AML-193 (cell line): ENCODE results near the gene NDUFS6.

Source experiments
- DNase-seq, 2 experiments: peaks; one replicate each; lab custom pipeline; 2025; lab: John Stamatoyannopoulos, UW

Gene NDUFS6

GRCh38 chr5:1801222-1801966, at the start of gene NDUFS6:
Gene NDUFS6, plus strand, starts transcription at chr5:1801407. Its CDS starts 11 bp downstream, at chr5:1801418.
- DNase-seq, result peak; percentile 50 to 55

- no peak for DNase-seq
Measured at GRCh38 chr5:1751864-1752822, 49.1 kb upstream of the NDUFS6 start.

- DNase-seq, result no peak
Measured at GRCh38 chr5:1752881-1753280, 48.3 kb upstream of the NDUFS6 start.

GRCh38 chr5:1753490-1753889, 47.7 kb upstream of the NDUFS6 start:
- DNase-seq, result no peak

GRCh38 chr5:1754531-1755220, 46.5 kb upstream of the NDUFS6 start:
- DNase-seq, result no peak

GRCh38 chr5:1755321-1755949, 45.8 kb upstream of the NDUFS6 start:
- no peak for DNase-seq

- DNase-seq, result no peak
Measured at GRCh38 chr5:1756481-1756880, 44.7 kb upstream of the NDUFS6 start.

DNA sequence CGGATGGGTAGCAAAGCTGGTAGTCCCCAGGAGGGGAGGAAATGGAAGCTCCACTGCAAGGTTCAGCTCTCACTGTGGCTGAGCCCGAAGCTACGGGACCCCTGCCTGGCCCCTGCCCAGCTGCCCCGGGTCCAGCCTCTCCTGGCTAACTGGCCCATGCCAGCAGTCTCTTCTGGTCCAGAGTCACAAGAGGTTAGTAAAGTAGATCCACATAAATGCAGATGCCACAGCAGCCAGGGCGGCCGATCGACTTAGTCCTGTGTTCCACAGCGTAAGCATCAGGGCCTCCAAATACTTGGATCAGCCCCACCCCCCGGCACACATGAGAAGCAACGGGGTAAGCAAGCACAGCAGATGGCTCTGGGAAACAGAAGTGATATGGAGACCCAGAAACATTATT, 43.7 kb upstream of the NDUFS6 start:
- no peak for DNase-seq

DNA sequence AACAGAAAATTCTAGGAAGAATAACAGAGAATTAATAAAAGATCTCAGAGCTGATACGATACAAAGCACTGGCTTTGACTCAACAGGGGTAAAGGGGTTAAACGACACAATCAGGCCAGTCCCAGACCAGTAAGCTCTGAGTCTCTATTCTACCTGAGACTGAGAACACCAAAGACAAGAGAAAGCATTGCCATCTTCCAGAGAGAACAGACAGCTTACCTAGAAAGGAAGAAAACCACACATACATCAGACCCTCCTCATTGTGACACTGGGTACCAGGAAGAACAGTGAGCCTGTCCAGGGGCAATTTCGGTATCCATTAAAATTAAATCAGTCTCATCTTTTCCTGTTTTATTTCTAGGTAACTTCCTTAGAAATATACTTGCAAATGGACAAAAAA, 42.6 kb upstream of the NDUFS6 start:
- no peak for DNase-seq

DNA sequence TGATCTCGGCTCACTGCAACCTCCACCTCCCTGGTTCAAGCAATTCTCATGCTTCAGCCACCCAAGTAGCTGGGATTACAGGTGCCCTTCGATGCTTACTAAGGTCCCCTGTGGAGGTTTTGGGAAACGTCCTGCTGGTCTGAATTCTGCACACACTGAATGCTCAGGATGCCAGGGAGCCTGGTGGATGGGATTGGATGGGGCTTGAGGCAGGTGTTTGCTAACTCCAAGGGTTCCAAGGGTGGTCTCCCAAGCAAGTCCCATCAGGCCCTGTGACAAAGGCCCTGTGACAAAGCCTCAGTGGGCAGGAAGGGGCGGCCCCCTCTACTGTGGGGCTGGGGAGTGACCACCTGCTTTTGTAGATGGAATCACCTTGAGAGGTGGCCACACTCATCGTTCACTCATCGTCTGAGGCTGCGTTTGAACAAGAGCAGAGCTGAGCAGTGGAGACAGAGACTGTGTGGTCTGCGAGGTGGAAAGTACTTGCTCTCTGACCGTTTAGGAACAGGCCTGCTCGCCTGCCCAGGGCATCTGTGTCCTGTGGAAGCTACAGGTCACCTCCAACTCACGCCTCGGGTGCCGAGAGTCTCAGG, 41.7 kb upstream of the NDUFS6 start:
- DNase-seq, result no peak

GRCh38 chr5:1760231-1760630, 41.0 kb upstream of the NDUFS6 start:
- no peak for DNase-seq

DNA sequence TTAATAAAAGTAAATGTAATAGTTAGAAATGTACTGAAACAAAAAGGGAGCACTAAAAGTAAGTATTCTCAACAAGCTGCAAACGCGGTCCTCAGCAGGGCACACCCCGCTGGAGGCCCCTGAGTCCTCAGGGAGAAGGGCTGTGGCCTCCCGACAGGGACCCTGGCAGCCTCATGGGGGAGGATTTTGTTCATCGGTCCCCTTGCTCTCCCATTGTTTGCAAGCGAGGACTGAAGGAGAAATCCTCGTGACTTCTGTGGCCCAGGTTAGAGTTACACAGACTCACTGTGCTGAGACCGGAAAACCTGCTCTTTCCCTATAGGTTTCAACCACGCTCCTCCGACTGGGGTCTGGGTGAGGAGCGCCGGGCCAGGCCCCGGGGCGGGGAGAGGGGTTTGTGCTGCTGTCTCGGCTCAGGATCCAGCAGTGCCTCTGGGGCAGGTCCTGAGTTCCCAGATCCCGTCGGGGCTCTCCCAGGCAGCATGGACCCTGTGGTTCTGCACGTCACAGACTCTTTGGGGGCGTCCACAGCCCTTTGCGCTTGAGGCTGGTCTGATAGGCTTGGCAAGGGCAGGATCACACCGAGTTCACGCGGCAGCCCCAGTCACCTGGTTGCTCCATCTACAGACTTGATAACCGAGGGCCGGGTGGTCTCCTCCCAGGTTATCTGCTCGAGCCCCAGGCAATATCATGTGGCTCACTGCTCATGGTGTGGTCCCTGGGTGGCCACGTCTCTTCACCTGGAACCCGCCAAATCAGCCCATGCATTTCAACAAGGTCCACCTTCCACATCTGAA, 40.4 kb upstream of the NDUFS6 start:
- DNase-seq, result no peak

GRCh38 chr5:1761453-1761755, 39.8 kb upstream of the NDUFS6 start:
- DNase-seq, result no peak

DNA sequence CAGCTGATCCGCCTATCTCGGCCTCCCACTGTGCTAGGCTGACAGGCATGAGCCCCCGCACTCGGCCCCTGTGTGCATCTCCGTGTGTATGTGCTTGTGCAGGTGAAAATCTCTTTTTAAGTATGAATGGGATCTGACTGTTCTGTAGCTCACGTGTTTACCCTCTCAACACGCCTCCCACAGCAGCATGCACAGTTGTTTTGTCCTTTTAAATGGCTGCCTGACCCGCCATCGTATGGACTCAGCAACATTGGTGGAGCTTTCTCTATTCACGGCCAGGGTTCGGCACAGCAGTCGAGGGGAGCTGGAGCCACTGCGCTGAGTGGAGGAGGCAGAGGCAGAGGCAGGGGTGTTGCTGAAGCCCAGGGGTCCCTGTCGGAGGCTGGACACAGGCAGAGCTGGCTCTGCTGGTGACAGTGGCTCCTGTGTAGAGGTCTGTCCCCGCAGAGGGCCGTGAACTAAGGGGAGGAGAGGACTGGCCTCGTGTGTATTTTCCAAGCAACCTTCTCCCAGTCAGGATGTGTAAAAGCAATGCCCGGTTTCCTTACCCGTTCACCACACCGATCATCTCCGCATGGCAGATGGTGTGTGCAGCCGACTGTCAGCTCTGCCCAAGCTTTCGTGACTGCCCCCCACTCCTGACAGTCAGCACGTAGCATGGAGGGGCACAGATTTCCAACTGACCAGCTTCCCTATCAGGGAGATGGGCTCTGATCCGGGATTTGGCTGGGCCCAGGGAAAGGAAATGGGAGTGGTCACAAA, 38.9 kb upstream of the NDUFS6 start:
- no peak for DNase-seq

- no peak for DNase-seq
Measured at GRCh38 chr5:1762883-1763547, 38.2 kb upstream of the NDUFS6 start.

GRCh38 chr5:1763548-1763911, 37.7 kb upstream of the NDUFS6 start:
- DNase-seq, result peak; percentile 1 to 35

- DNase-seq, result no peak
Measured at GRCh38 chr5:1763960-1764605, 37.1 kb upstream of the NDUFS6 start.

- DNase-seq, result no peak
Measured at GRCh38 chr5:1764606-1764960, 36.6 kb upstream of the NDUFS6 start.

GRCh38 chr5:1765141-1765879, 35.9 kb upstream of the NDUFS6 start:
- no peak for DNase-seq
